HCT116 (cell line): ENCODE measurements around the gene MYO3B.

ENCODE experiments used
- CEBPB ChIP-seq: IDR thresholded peaks from 2 replicates; pipeline ENCODE4 v1.6.1; 2012; ENCODE audit warnings: low read depth
- EGR1 ChIP-seq: IDR thresholded peaks from 2 replicates; pipeline ENCODE4 v1.6.1; 2012; ENCODE audit warnings: low read depth
- EZH2 ChIP-seq: fragments of 200-600 bp; sonication (generic); IDR thresholded peaks from 2 replicates; pipeline ENCODE4 v1.6.1; 2017; ENCODE audit warnings: antibody characterized with exemption, mixed run types
- JUND ChIP-seq: IDR thresholded peaks from 2 replicates; pipeline ENCODE4 v1.6.1; 2012
- POLR2A ChIP-seq: IDR thresholded peaks from 2 replicates; pipeline ENCODE4 v1.7.0; 2011; ENCODE audit warnings: borderline replicate concordance; ENCODE audit not compliant: insufficient read depth, insufficient read length; ENCODE audit errors: extremely low read depth
- POLR2AphosphoS5 ChIP-seq: IDR thresholded peaks from 2 replicates; pipeline ENCODE4 v1.6.1; 2011; ENCODE audit warnings: mild to moderate bottlenecking, low read depth, low read length, moderate library complexity
- RAD21 ChIP-seq: IDR thresholded peaks from 2 replicates; pipeline ENCODE4 v1.6.1; 2012; ENCODE audit warnings: low read depth, mild to moderate bottlenecking
- SP1 ChIP-seq: IDR thresholded peaks from 2 replicates; pipeline ENCODE4 v1.6.1; 2012; ENCODE audit warnings: low read depth
- SRF ChIP-seq: IDR thresholded peaks from 2 replicates; pipeline ENCODE4 v1.6.1; 2012; ENCODE audit warnings: low read depth
- TF ChIP-seq, protein P1 (sequence below), 3 experiments: fragments of 200-600 bp in 1 of 3; sonication (generic) in 1 of 3; IDR thresholded peaks in 2 of 3; conservative IDR thresholded peaks in 1 of 3; 2 replicates each; pipeline ENCODE4 v1.5.1; 2012 to 2017; ENCODE audit warnings: low read depth in 2 of 3, low read length in 2 of 3, antibody characterized with exemption in 1 of 3, borderline replicate concordance in 1 of 3, control low read depth in 1 of 3, mild to moderate bottlenecking in 1 of 3, mixed read lengths in 1 of 3, mixed run types in 1 of 3, moderate library complexity in 1 of 3; ENCODE audit not compliant: insufficient read depth in 1 of 3
- TF ChIP-seq, protein P2 (sequence below): IDR thresholded peaks from 2 replicates; pipeline ENCODE4 v1.6.1; 2011; ENCODE audit warnings: mild to moderate bottlenecking, low read length, moderate library complexity; ENCODE audit not compliant: insufficient replicate concordance; ENCODE audit errors: extremely low read depth
- TF ChIP-seq, protein P3 (sequence below): IDR thresholded peaks from 2 replicates; pipeline ENCODE4 v1.6.1; 2012

DNA sequence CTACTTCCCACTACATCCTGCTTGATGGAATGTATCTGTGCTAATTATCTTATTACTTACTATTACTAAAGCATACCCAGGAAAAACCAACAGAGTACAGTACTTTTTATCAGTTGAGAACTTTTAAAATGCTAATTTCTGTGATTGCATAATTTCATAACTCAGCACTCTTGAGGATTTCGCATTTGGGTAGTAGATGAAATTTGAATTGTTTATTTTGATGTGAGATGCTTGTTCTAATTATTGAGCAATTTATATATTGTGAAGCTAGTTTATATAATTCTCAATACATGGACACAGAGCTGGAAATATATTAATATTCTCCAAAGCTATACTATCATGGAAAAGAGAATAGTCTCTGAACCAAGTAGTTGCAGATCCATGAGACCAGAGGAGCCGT is 432.7 kb downstream of the MYO3B start:
- TF ChIP-seq, protein P1, sequence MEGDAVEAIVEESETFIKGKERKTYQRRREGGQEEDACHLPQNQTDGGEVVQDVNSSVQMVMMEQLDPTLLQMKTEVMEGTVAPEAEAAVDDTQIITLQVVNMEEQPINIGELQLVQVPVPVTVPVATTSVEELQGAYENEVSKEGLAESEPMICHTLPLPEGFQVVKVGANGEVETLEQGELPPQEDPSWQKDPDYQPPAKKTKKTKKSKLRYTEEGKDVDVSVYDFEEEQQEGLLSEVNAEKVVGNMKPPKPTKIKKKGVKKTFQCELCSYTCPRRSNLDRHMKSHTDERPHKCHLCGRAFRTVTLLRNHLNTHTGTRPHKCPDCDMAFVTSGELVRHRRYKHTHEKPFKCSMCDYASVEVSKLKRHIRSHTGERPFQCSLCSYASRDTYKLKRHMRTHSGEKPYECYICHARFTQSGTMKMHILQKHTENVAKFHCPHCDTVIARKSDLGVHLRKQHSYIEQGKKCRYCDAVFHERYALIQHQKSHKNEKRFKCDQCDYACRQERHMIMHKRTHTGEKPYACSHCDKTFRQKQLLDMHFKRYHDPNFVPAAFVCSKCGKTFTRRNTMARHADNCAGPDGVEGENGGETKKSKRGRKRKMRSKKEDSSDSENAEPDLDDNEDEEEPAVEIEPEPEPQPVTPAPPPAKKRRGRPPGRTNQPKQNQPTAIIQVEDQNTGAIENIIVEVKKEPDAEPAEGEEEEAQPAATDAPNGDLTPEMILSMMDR (IDR thresholded peaks at IDR 0.05 in 2 of 3, conservative IDR thresholded peaks at IDR 0.05 in 1 of 3; ENCODE audit: borderline replicate concordance in 1 of 3, insufficient read depth in 1 of 3, low read depth in 2 of 3, low read length in 2 of 3), result no peak
- TF ChIP-seq EGR1 (no peak), POLR2AphosphoS5 (no peak), CEBPB (no peak), EZH2 (no peak), RAD21 (no peak), JUND (no peak), SRF (no peak), SP1 (no peak), POLR2A (no peak)
- TF ChIP-seq, protein P2, sequence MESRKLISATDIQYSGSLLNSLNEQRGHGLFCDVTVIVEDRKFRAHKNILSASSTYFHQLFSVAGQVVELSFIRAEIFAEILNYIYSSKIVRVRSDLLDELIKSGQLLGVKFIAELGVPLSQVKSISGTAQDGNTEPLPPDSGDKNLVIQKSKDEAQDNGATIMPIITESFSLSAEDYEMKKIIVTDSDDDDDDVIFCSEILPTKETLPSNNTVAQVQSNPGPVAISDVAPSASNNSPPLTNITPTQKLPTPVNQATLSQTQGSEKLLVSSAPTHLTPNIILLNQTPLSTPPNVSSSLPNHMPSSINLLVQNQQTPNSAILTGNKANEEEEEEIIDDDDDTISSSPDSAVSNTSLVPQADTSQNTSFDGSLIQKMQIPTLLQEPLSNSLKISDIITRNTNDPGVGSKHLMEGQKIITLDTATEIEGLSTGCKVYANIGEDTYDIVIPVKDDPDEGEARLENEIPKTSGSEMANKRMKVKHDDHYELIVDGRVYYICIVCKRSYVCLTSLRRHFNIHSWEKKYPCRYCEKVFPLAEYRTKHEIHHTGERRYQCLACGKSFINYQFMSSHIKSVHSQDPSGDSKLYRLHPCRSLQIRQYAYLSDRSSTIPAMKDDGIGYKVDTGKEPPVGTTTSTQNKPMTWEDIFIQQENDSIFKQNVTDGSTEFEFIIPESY, result no peak
- TF ChIP-seq, protein P3, sequence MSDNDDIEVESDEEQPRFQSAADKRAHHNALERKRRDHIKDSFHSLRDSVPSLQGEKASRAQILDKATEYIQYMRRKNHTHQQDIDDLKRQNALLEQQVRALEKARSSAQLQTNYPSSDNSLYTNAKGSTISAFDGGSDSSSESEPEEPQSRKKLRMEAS, result no peak
